WI38 (cell line): Measurements from ENCODE around the gene KCNJ10.

Source experiments
- H3K4me3 ChIP-seq: 2 replicates; pipeline ENCODE4 v1.5.1; 2011; ENCODE audit warnings: low read depth, mild to moderate bottlenecking, control low read depth, low read length
- TF ChIP-seq, protein P1 (sequence below): IDR thresholded peaks from 2 replicates; pipeline ENCODE4 v1.5.1; 2012; ENCODE audit warnings: low read depth, mild to moderate bottlenecking, control low read depth, low read length

Gene KCNJ10

DNA sequence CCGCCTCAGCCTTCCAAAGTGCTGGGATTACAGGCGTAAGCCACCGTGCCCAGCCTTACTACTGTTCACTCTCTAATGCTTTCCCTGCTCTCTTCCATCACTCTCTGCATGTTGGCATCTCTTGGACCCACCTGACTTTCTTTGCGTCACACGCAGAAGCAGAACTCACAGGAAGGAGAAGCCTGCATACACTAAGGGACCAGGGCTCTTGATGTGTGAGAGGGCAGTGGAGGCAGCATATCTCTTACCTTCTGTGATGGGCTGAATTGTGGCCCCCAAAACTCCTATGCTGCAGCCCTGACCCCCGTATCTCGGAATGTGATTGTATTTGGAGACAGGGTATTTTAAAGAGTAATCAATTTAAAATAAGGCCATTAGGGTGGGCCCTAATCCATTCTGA lies 89.2 kb downstream of the KCNJ10 start:
- no peak overlapping the region for H3K4me3 ChIP-seq
- TF ChIP-seq, protein P1, sequence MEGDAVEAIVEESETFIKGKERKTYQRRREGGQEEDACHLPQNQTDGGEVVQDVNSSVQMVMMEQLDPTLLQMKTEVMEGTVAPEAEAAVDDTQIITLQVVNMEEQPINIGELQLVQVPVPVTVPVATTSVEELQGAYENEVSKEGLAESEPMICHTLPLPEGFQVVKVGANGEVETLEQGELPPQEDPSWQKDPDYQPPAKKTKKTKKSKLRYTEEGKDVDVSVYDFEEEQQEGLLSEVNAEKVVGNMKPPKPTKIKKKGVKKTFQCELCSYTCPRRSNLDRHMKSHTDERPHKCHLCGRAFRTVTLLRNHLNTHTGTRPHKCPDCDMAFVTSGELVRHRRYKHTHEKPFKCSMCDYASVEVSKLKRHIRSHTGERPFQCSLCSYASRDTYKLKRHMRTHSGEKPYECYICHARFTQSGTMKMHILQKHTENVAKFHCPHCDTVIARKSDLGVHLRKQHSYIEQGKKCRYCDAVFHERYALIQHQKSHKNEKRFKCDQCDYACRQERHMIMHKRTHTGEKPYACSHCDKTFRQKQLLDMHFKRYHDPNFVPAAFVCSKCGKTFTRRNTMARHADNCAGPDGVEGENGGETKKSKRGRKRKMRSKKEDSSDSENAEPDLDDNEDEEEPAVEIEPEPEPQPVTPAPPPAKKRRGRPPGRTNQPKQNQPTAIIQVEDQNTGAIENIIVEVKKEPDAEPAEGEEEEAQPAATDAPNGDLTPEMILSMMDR, result no peak

DNA sequence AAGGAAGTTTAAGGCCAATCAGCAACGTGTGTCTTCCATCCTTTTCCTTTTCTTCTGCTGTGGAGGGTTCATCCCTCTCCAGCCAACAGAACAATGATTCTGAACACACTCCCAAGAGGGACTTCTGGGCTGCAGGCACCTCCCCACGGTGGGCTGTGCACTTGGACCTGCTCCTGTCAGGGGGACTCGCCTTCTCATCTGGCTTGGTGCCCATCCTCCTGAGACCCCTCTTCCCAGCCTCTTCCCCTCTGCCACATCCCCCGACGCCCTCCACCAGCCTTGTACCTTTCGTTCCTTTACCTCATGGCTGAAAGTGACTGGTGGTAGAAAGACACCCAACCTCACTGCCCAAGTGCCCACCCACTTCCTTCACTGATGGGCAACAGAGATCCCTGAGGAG lies 89.9 kb downstream of the KCNJ10 start:
- TF ChIP-seq, protein P1, result no peak
- H3K4me3 ChIP-seq, result no peak overlapping the region

DNA sequence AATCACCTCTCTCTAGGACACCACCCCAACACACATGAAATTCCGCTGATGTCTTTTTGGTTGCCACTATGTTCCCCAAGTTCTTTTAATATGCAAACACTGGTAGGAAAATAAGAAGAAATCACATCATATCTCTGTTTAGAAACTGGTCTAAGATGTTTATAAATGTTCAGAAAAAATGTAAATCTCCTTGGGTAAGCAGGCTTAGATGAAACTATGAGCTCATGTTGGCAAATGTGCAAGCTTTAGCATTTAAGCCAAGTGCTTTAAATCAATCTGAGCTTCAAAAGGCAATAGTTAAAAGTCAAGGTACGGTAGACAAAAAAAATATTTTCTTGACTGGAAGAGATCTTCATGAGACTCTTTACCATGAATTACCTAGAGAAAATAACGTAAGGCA lies 90.7 kb downstream of the KCNJ10 start:
- H3K4me3 ChIP-seq, result no peak overlapping the region
- TF ChIP-seq, protein P1, result no peak

DNA sequence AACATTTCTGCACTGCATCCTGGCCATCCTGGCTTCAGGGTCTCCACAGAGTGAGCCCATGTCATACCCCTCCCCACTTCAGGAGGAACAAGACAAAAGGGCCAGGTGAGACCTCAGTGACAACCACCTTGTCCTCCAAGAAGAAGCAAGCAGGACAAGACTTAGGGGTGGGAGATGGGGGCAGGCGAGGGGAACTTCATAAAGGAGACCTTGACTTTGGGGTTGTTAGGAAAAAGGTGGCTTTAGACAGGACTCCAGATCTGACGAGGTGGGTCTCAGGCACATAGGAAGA lies 91.9 kb downstream of the KCNJ10 start:
- no peak overlapping the region for H3K4me3 ChIP-seq
- TF ChIP-seq, protein P1, result no peak

DNA sequence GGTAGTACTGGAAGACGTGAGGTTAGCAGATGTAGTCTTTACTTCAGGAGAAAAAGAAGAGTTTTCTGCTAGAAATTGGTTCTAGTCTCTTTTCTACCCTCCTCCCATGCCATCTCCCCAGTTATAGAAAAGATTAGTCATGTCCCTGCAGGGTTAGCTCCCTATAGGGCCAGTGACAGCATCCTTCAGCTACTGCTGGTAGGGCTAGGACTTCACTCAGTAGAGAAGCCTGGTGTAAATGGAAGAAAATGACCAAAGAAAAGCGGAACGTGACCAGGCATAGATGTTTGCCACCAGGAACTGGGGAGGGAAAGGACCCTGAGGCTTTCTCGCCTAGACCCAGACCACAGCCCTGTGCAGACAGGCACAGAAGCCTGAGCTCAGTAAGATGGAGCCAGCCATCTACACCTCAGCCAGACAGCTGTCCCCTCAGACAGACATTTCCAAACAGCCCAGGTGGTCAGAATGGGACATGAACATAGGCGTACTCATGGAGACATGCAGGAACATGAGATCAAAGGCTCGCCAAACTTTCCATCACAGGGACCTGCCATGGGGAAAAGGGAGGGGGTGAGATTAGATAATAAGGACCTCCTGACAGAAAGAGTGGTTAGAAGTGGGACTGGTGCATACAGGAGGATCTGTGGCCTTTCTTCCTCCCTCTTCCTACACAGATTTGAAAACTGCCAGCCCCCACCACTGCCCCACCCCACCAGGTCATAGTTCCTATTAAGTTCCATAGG lies 92.4 kb downstream of the KCNJ10 start:
- TF ChIP-seq, protein P1, result no peak
- H3K4me3 ChIP-seq, result no peak overlapping the region

DNA sequence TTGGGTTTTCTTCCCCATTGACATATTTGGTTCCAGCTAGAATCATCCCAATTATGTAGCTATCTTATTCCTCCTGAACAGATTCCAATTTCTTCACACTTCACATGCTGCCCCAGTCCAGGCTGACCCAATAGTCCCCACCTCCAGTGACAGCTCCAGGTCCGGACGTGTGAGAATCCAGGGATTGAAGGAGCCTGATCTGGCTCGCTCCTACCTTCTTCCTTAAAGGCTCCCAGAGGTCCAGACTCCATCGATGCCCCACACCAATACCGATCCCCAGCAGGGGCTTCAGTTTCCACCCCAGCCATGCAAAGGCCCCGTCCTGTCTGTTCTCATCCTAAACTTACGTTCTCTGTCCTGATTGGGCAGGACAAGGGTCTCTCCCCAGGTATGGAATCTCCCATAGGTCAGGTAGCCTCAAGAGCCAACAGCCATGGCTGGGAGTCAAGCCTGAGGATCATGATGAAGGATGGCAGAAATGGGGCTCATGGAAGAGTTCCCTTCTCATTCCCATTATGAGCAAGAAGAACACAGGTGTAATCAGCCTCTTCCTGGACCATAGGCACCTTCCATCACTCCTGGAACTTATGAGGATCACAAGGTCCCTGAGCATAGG lies 95.5 kb downstream of the KCNJ10 start:
- TF ChIP-seq, protein P1, result no peak
- H3K4me3 ChIP-seq, result no peak overlapping the region

DNA sequence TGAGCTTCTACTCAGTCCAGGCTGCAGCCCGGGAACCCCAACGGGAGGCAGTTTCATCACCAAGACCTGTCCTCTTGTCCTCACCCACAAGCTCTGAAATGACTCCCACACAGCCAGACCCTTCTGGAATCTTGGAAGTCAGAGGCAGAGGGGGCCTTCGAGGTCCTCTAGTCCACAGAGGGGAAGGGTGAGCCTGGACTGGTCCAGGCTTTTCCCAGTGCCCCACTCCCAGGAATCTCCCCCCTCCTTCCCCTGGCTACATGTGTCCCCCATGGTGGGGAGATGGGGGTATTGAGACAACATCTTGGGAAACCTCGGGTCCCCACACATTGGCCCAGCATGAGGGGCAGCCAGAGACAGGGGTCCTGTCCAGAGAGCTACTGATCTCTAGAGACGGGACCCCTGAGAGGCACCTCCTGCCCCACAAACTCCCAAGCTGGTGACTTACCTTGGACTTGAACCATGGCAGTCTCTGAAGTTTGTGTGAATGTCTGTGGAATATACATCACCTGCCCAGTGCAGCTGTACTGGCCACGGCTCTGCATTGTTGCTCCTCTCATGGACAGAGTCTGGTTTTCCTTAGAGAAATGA lies 96.5 kb downstream of the KCNJ10 start:
- H3K4me3 ChIP-seq, result no peak overlapping the region
- TF ChIP-seq, protein P1, result no peak
